ENCODE results near the gene TTC23. TPM values are rescaled to one million over a fixed set of nuclear protein-coding genes. Genes with fewer than 3 reads are reported as not detected.

The TTC23 gene
- total RNA-seq, 1 experiment from 2014 or later: 17.8 TPM

DNA sequence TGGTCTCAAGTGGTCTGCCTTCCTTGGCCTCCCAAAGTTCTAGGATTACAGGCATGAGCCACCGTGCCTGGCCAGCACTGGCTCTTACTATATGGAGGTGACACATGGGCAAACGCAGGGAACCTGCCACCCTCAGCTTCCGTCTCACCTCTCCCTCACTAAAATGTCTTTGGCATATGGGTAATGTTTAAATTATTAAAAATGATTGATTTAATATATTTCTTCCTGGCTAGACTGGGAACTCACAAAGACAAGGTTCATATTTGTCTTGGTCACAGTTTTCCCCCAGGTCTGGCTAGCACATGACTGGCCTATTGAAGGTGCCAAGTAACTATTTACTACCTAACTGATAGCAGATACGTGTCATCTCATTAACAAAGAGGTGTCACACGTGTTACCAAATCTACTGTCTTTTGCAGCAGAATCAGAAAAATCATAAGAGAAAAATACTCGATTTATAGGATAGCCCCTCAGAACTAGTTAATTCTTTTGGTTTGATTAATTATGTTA is 96.3 kb downstream of the TTC23 start (continued):
- no peak for TF ChIP-seq CBFB (CRISPR knock-in tag; IDR thresholded peaks at IDR 0.05; ENCODE audit: low read depth)
- TF ChIP-seq RORB (CRISPR knock-in tag; IDR thresholded peaks at IDR 0.05): no peak
- no peak for TF ChIP-seq PRRX2 (CRISPR knock-in tag; IDR thresholded peaks at IDR 0.05)
- TF ChIP-seq, protein P1, sequence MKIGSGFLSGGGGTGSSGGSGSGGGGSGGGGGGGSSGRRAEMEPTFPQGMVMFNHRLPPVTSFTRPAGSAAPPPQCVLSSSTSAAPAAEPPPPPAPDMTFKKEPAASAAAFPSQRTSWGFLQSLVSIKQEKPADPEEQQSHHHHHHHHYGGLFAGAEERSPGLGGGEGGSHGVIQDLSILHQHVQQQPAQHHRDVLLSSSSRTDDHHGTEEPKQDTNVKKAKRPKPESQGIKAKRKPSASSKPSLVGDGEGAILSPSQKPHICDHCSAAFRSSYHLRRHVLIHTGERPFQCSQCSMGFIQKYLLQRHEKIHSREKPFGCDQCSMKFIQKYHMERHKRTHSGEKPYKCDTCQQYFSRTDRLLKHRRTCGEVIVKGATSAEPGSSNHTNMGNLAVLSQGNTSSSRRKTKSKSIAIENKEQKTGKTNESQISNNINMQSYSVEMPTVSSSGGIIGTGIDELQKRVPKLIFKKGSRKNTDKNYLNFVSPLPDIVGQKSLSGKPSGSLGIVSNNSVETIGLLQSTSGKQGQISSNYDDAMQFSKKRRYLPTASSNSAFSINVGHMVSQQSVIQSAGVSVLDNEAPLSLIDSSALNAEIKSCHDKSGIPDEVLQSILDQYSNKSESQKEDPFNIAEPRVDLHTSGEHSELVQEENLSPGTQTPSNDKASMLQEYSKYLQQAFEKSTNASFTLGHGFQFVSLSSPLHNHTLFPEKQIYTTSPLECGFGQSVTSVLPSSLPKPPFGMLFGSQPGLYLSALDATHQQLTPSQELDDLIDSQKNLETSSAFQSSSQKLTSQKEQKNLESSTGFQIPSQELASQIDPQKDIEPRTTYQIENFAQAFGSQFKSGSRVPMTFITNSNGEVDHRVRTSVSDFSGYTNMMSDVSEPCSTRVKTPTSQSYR (CRISPR knock-in tag; IDR thresholded peaks at IDR 0.05): no peak
- TF ChIP-seq, protein P2, sequence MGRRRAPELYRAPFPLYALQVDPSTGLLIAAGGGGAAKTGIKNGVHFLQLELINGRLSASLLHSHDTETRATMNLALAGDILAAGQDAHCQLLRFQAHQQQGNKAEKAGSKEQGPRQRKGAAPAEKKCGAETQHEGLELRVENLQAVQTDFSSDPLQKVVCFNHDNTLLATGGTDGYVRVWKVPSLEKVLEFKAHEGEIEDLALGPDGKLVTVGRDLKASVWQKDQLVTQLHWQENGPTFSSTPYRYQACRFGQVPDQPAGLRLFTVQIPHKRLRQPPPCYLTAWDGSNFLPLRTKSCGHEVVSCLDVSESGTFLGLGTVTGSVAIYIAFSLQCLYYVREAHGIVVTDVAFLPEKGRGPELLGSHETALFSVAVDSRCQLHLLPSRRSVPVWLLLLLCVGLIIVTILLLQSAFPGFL (CRISPR knock-in tag; IDR thresholded peaks at IDR 0.05; ENCODE audit: borderline replicate concordance): no peak

DNA sequence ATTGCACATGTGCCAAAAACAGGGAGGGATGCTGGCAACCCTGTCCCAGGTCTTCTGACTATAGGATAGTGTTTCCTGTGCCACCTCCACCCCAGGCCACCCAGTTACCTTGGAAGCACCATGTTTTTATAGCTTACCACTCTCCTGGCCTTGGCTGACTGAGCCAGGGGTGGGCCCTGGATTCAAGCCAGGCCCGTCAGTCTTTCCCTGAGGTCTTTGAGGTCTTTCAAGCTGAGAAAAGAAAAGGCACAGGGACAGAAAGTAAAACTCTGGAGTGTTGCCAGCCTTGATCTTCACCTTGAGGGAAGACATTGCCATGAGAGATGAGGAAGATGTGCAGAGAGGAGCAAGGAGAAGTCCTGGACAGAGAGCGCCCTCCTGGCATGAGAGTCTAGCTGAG is 98.2 kb downstream of the TTC23 start:
- Mint-ChIP-seq H3K9me3 (peaks cover 4% of the 10 kb centered on the region; the same call in 1 of the 2 replicates), H3K4me3 (no peak overlapping the region), H3K4me1 (peaks cover 24% of the 10 kb centered on the region), H3K36me3 (peaks cover 26% of the 10 kb centered on the region), H3K27me3 (ENCODE audit: low read depth) (no peaks in the 10 kb centered on the region), H3K27ac (no peak overlapping the region)
- ATAC-seq (no peak), DNase-seq (ENCODE audit: low spot score) (no peak)
- CTCF ChIA-PET: interaction anchor here (1.9 kb wide), 1 partner anchor 15 kb away, joined by 4 read pairs; no protein-coding TSS in a partner anchor
- POLR2A ChIA-PET: no interaction called here
- TF ChIP-seq NFATC4 (CRISPR knock-in tag; IDR thresholded peaks at IDR 0.05): no peak
- TF ChIP-seq, protein P3, sequence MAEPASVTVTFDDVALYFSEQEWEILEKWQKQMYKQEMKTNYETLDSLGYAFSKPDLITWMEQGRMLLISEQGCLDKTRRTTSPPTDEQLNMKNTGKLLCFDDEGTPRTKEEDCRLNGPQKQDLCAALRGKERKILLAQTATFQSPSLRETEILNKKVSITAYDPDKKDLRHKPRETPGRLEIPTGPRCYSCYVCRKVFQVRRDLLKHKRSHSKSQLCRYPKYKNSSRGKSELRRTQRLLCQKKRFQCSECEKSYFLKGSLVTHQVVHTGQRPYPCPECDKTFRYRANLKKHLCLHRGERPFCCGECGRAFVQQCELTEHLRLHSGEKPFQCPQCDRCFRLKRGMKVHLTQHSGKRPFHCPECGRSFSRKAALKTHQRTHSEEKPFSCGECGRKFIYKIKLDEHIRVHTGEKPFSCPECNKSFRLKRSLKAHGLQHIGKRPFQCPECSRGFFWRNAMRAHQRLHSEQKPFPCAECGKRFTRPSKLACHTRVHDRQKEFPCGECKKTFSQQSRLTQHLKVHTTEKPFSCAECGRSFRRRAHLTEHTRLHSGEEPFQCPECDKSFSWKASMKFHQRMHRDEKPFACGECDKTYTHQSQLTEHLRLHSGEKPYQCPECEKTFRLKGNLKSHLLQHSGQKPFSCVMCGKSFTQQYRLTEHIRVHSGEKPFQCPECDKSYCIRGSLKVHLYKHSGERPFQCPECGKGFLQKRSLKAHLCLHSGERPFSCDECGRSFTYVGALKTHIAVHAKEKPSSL (CRISPR knock-in tag; conservative IDR thresholded peaks at IDR 0.05): no peak
- TF ChIP-seq, protein P4, sequence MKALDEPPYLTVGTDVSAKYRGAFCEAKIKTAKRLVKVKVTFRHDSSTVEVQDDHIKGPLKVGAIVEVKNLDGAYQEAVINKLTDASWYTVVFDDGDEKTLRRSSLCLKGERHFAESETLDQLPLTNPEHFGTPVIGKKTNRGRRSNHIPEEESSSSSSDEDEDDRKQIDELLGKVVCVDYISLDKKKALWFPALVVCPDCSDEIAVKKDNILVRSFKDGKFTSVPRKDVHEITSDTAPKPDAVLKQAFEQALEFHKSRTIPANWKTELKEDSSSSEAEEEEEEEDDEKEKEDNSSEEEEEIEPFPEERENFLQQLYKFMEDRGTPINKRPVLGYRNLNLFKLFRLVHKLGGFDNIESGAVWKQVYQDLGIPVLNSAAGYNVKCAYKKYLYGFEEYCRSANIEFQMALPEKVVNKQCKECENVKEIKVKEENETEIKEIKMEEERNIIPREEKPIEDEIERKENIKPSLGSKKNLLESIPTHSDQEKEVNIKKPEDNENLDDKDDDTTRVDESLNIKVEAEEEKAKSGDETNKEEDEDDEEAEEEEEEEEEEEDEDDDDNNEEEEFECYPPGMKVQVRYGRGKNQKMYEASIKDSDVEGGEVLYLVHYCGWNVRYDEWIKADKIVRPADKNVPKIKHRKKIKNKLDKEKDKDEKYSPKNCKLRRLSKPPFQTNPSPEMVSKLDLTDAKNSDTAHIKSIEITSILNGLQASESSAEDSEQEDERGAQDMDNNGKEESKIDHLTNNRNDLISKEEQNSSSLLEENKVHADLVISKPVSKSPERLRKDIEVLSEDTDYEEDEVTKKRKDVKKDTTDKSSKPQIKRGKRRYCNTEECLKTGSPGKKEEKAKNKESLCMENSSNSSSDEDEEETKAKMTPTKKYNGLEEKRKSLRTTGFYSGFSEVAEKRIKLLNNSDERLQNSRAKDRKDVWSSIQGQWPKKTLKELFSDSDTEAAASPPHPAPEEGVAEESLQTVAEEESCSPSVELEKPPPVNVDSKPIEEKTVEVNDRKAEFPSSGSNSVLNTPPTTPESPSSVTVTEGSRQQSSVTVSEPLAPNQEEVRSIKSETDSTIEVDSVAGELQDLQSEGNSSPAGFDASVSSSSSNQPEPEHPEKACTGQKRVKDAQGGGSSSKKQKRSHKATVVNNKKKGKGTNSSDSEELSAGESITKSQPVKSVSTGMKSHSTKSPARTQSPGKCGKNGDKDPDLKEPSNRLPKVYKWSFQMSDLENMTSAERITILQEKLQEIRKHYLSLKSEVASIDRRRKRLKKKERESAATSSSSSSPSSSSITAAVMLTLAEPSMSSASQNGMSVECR (CRISPR knock-in tag; IDR thresholded peaks at IDR 0.05; ENCODE audit: borderline replicate concordance): no peak
- no peak for TF ChIP-seq ZNF317 (CRISPR knock-in tag; IDR thresholded peaks at IDR 0.05; ENCODE audit: borderline replicate concordance, low read depth)
- no peak for TF ChIP-seq ETV6 (CRISPR knock-in tag; IDR thresholded peaks at IDR 0.05)
- TF ChIP-seq EMX1 (CRISPR knock-in tag; IDR thresholded peaks at IDR 0.05): no peak
- TF ChIP-seq, protein P5, sequence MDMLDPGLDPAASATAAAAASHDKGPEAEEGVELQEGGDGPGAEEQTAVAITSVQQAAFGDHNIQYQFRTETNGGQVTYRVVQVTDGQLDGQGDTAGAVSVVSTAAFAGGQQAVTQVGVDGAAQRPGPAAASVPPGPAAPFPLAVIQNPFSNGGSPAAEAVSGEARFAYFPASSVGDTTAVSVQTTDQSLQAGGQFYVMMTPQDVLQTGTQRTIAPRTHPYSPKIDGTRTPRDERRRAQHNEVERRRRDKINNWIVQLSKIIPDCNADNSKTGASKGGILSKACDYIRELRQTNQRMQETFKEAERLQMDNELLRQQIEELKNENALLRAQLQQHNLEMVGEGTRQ (CRISPR knock-in tag; IDR thresholded peaks at IDR 0.05): no peak
- no peak for TF ChIP-seq ZBTB21 (CRISPR knock-in tag; IDR thresholded peaks at IDR 0.05; ENCODE audit: borderline replicate concordance)
- TF ChIP-seq, protein P6, sequence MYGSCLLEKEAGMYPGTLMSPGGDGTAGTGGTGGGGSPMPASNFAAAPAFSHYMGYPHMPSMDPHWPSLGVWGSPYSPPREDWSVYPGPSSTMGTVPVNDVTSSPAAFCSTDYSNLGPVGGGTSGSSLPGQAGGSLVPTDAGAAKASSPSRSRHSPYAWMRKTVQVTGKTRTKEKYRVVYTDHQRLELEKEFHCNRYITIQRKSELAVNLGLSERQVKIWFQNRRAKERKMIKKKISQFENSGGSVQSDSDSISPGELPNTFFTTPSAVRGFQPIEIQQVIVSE (CRISPR knock-in tag; IDR thresholded peaks at IDR 0.05; ENCODE audit: borderline replicate concordance): no peak

Measured in WTC11 (cell line).